ENCODE results near the gene LSM12. TPM values are rescaled to one million over a fixed set of nuclear protein-coding genes. Genes with fewer than 3 reads are reported as not detected.

The LSM12 gene
- polyA plus RNA-seq, 3 donors = 24.7 to 65.8 (median 64.4) TPM

GRCh38 chr17:44075598-44076293 lies 9.3 kb upstream of the LSM12 start:
- H4K20me1 ChIP-seq (ENCODE audit: insufficient read depth, low read length) = peaks cover 22% of the 10 kb centered on the region
- H3K9ac ChIP-seq (ENCODE audit: insufficient read depth, low read length, poor library complexity, severe bottlenecking) = no peak overlapping the region
- WGBS (ENCODE audit: insufficient coverage) = 95% methylated on average over 7 of the region's 10 CpGs
- H3K4me3 ChIP-seq (replicated peaks in 1 of 3; ENCODE audit: low read depth in 2 of 3, low read length in 3 of 3) = no peak overlapping the region
- DNase-seq = no peak
- peaks cover 50 to 68% of the 10 kb centered on the region in 2 donors for H3K36me3 Mint-ChIP-seq
- peaks cover 57 to 66% of the 10 kb centered on the region in 2 donors for H3K4me1 ChIP-seq (ENCODE audit: control insufficient read depth in 1 of 2, insufficient read depth in 2 of 2, low read length in 2 of 2)
- peaks cover 26% of the 10 kb centered on the region for H3K79me2 ChIP-seq (ENCODE audit: insufficient read depth, low read length)
- H3K4me3 Mint-ChIP-seq = no peak overlapping the region
- H3K9me3 ChIP-seq (replicated peaks in 1 of 2; ENCODE audit: control insufficient read depth in 1 of 2, insufficient read depth in 1 of 2, low read length in 2 of 2) = no peaks in the 10 kb centered on the region
- H3K27ac ChIP-seq (ENCODE audit: low read depth in 1 of 2, low read length in 2 of 2) = peak overlapping the region in 1 of 2 donors; percentile 80
- peaks cover 0 to 1% (median 0%) of the 10 kb centered on the region in 3 donors for H3K27me3 Mint-ChIP-seq (ENCODE audit: low read depth in 3 of 3)
- no peak for TF ChIP-seq CTCF (IDR thresholded peaks at IDR 0.05)
- H3K9me3 Mint-ChIP-seq = no peaks in the 10 kb centered on the region
- no peaks in the 10 kb centered on the region for H3K27me3 ChIP-seq (ENCODE audit: control insufficient read depth in 2 of 2, insufficient read depth in 2 of 2, low read length in 2 of 2)
- peaks cover 39 to 59% of the 10 kb centered on the region in 2 donors for H3K36me3 ChIP-seq (replicated peaks in 1 of 2; ENCODE audit: control insufficient read depth in 1 of 2, insufficient read depth in 2 of 2, low read length in 2 of 2)
- no peak overlapping the region for H2AFZ ChIP-seq (ENCODE audit: insufficient read depth, low read depth, low read length, poor library complexity, severe bottlenecking)
- H3K4me2 ChIP-seq (replicated peaks; ENCODE audit: extremely low read depth, low read length, poor library complexity, severe bottlenecking) = no peak overlapping the region
- H3K4me1 Mint-ChIP-seq = peaks cover 65% of the 10 kb centered on the region
- intact Hi-C loops (cut with micrococcal nuclease) = no loop called here
- peak overlapping the region in 4 of 7 donors; percentile 69 to 73 (median 73) for H3K27ac Mint-ChIP-seq

GRCh38 chr17:44074911-44075285 lies 8.4 kb upstream of the LSM12 start:
- H3K4me3 Mint-ChIP-seq = no peak overlapping the region
- intact Hi-C loops (cut with micrococcal nuclease) = no loop called here

More at GRCh38 chr17:44074911-44075285, 8.4 kb upstream of the LSM12 start:
- H3K9me3 Mint-ChIP-seq = no peaks in the 10 kb centered on the region
- no peak for DNase-seq
- peaks cover 20% of the 10 kb centered on the region for H4K20me1 ChIP-seq (ENCODE audit: insufficient read depth, low read length)
- H3K9ac ChIP-seq (ENCODE audit: insufficient read depth, low read length, poor library complexity, severe bottlenecking) = no peak overlapping the region
- H3K4me1 ChIP-seq (ENCODE audit: control insufficient read depth in 1 of 2, insufficient read depth in 2 of 2, low read length in 2 of 2) = peaks cover 55 to 65% of the 10 kb centered on the region in 2 donors
- whole genome bisulfite sequencing (ENCODE audit: insufficient coverage) = 96% methylated on average over 3 of the region's 9 CpGs
- H3K79me2 ChIP-seq (ENCODE audit: insufficient read depth, low read length) = peaks cover 26% of the 10 kb centered on the region
- peaks cover 42 to 59% of the 10 kb centered on the region in 2 donors for H3K36me3 Mint-ChIP-seq
- H3K27me3 Mint-ChIP-seq (ENCODE audit: low read depth in 3 of 3) = peaks cover 0 to 1% (median 0%) of the 10 kb centered on the region in 3 donors
- no peaks in the 10 kb centered on the region for H3K9me3 ChIP-seq (replicated peaks in 1 of 2; ENCODE audit: control insufficient read depth in 1 of 2, insufficient read depth in 1 of 2, low read length in 2 of 2)
- no peak overlapping the region for H2AFZ ChIP-seq (ENCODE audit: insufficient read depth, low read depth, low read length, poor library complexity, severe bottlenecking)
- peaks cover 39 to 51% of the 10 kb centered on the region in 2 donors for H3K36me3 ChIP-seq (replicated peaks in 1 of 2; ENCODE audit: control insufficient read depth in 1 of 2, insufficient read depth in 2 of 2, low read length in 2 of 2)
- no peak overlapping the region for H3K4me3 ChIP-seq (replicated peaks in 1 of 3; ENCODE audit: low read depth in 2 of 3, low read length in 3 of 3)
- no peaks in the 10 kb centered on the region for H3K27me3 ChIP-seq (ENCODE audit: control insufficient read depth in 2 of 2, insufficient read depth in 2 of 2, low read length in 2 of 2)
- H3K27ac Mint-ChIP-seq = peak overlapping the region in 1 of 7 donors; percentile 30
- no peak for TF ChIP-seq CTCF (IDR thresholded peaks at IDR 0.05)
- H3K4me2 ChIP-seq (replicated peaks; ENCODE audit: extremely low read depth, low read length, poor library complexity, severe bottlenecking) = no peak overlapping the region
- peaks cover 62% of the 10 kb centered on the region for H3K4me1 Mint-ChIP-seq
- H3K27ac ChIP-seq (ENCODE audit: low read depth in 1 of 2, low read length in 2 of 2) = peak overlapping the region in 1 of 2 donors; percentile 80
